ENCODE results near the gene G2E3. TPM values are rescaled to one million over a fixed set of nuclear protein-coding genes. Genes with fewer than 3 reads are reported as not detected.

The G2E3 gene
- total and polyA plus RNA-seq, 2 donors (not counting 1 experiment from before 2014, with no cell fraction given), result 13.0 to 14.7 TPM

DNA sequence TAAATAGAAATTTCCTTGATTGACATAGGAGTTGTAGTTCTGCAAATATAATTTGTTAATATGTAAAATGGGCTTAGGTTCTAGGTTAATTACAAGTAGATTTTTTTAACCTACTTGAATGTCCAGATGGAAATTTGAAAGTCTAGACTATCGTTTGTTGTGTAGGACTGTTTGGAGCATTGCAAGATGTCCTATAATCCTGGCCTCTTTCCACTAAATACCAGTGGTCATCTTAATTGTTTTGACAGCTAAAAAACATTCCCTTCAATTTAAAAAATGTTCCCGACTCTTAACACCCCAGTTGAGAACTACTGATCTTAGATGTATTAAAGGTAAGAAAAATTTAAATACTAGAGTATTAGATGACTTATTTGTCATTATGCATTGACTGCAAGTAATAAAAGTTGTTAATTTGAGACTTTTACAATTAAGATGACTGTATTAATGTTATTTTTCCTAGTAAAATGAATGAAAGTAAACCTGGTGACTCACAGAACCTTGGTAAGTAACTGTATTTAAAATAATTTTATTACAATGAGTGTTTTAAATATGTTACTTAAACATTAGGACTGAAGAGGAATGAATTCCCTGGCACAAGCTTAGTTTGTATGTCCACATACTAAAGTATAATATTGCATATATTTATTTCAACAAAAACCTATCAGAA is 21.8 kb downstream of the G2E3 start:
- TF ChIP-seq, protein P1, sequence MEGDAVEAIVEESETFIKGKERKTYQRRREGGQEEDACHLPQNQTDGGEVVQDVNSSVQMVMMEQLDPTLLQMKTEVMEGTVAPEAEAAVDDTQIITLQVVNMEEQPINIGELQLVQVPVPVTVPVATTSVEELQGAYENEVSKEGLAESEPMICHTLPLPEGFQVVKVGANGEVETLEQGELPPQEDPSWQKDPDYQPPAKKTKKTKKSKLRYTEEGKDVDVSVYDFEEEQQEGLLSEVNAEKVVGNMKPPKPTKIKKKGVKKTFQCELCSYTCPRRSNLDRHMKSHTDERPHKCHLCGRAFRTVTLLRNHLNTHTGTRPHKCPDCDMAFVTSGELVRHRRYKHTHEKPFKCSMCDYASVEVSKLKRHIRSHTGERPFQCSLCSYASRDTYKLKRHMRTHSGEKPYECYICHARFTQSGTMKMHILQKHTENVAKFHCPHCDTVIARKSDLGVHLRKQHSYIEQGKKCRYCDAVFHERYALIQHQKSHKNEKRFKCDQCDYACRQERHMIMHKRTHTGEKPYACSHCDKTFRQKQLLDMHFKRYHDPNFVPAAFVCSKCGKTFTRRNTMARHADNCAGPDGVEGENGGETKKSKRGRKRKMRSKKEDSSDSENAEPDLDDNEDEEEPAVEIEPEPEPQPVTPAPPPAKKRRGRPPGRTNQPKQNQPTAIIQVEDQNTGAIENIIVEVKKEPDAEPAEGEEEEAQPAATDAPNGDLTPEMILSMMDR (conservative IDR thresholded peaks at IDR 0.05 in 1 of 2, IDR thresholded peaks at IDR 0.05 in 1 of 2; ENCODE audit: low read depth in 1 of 2, low read length in 2 of 2), result no peak
- TF ChIP-seq EZH2 (IDR thresholded peaks at IDR 0.05; ENCODE audit: low read length, missing control alignments), result no peak
- H3K27ac ChIP-seq (ENCODE audit: insufficient read depth, low read length), result no peak overlapping the region
- H3K4me1 ChIP-seq (ENCODE audit: control insufficient read depth, extremely low read depth, insufficient read depth, low read length), result peaks cover 5% of the 10 kb centered on the region
- H3K4me3 ChIP-seq (replicated peaks in 1 of 4; ENCODE audit: control extremely low read depth in 1 of 4, insufficient read depth in 1 of 4, low read depth in 3 of 4, low read length in 4 of 4), result no peak overlapping the region
- H3K36me3 ChIP-seq (ENCODE audit: control insufficient read depth, insufficient read depth, low read length), result no peaks in the 10 kb centered on the region
- H3K4me2 ChIP-seq (ENCODE audit: extremely low read depth, insufficient read depth, low read length), result no peak overlapping the region
- H4K20me1 ChIP-seq (ENCODE audit: control insufficient read depth, extremely low read depth, insufficient read depth, low read length), result no peaks in the 10 kb centered on the region
- no peaks in the 10 kb centered on the region for H3K9me3 ChIP-seq (ENCODE audit: control insufficient read depth, insufficient read depth, low read depth, low read length)
- peak in 1 of 2 donors; percentile 47 for DNase-seq (ENCODE audit: low read depth in 2 of 2)
- H2AFZ ChIP-seq (ENCODE audit: low read length), result no peak overlapping the region
- no peak overlapping the region for H3K9ac ChIP-seq (ENCODE audit: insufficient read depth, low read length)
- peaks cover 93% of the 10 kb centered on the region for H3K79me2 ChIP-seq (ENCODE audit: control insufficient read depth, insufficient read depth, low read length)
- no peaks in the 10 kb centered on the region for H3K27me3 ChIP-seq (ENCODE audit: control insufficient read depth, insufficient read depth, low read length)

DNA sequence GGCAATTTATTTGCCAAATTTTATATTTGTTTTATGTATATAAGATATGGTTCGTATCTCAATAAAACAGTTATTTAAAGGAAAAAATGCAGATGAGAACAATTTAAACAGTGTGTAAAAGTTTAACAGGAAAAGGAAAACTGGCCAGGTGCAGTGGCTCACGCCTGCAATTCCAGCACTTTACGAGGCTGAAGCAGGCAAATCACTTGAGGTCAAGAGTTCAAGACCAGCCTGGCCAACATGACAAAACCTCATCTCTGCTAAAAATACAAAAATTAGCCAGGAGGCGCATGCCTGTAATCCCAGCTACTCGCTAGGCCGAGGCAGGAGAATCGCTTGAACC is 22.3 kb downstream of the G2E3 start:
- Histone ChIP-seq H2AFZ (ENCODE audit: low read length) (no peak overlapping the region), H3K4me2 (ENCODE audit: extremely low read depth, insufficient read depth, low read length) (no peak overlapping the region), H3K4me1 (ENCODE audit: control insufficient read depth, extremely low read depth, insufficient read depth, low read length) (peaks cover 5% of the 10 kb centered on the region), H4K20me1 (ENCODE audit: control insufficient read depth, extremely low read depth, insufficient read depth, low read length) (no peaks in the 10 kb centered on the region), H3K9ac (ENCODE audit: insufficient read depth, low read length) (no peak overlapping the region), H3K27ac (ENCODE audit: insufficient read depth, low read length) (no peak overlapping the region), H3K27me3 (ENCODE audit: control insufficient read depth, insufficient read depth, low read length) (no peaks in the 10 kb centered on the region), H3K36me3 (ENCODE audit: control insufficient read depth, insufficient read depth, low read length) (no peaks in the 10 kb centered on the region), H3K4me3 (replicated peaks in 1 of 4; ENCODE audit: control extremely low read depth in 1 of 4, insufficient read depth in 1 of 4, low read depth in 3 of 4, low read length in 4 of 4) (no peak overlapping the region), H3K79me2 (ENCODE audit: control insufficient read depth, insufficient read depth, low read length) (peaks cover 93% of the 10 kb centered on the region), H3K9me3 (ENCODE audit: control insufficient read depth, insufficient read depth, low read depth, low read length) (no peaks in the 10 kb centered on the region)
- DNase-seq (ENCODE audit: low read depth in 2 of 2), result no peak
- TF ChIP-seq EZH2 (IDR thresholded peaks at IDR 0.05; ENCODE audit: low read length, missing control alignments), result no peak
- TF ChIP-seq, protein P1 (conservative IDR thresholded peaks at IDR 0.05 in 1 of 2, IDR thresholded peaks at IDR 0.05 in 1 of 2; ENCODE audit: low read depth in 1 of 2, low read length in 2 of 2), result no peak

DNA sequence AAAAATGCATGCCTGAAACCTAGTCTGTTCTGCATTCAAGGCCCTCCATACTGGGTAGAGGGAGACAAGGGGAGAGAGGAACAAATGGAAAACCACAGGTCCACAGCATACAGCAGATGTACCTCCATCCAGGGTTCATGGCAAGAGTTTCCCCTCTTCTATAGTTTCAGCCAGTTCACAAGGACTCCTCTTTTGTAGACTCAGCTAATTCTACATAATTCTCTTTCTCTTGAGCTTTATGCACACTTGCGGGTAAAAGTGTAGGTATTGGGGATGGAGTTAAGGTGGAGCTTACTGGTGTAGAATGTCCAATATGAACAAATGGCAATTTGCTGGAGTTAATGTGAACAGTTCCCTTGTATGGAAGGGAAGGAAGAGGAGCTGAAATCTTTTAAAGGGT is 23.4 kb downstream of the G2E3 start:
- Histone ChIP-seq H3K9me3 (ENCODE audit: control insufficient read depth, insufficient read depth, low read depth, low read length) (no peaks in the 10 kb centered on the region), H3K27me3 (ENCODE audit: control insufficient read depth, insufficient read depth, low read length) (no peaks in the 10 kb centered on the region), H3K4me3 (replicated peaks in 1 of 4; ENCODE audit: control extremely low read depth in 1 of 4, insufficient read depth in 1 of 4, low read depth in 3 of 4, low read length in 4 of 4) (no peak overlapping the region), H2AFZ (ENCODE audit: low read length) (no peak overlapping the region), H3K9ac (ENCODE audit: insufficient read depth, low read length) (no peak overlapping the region), H3K79me2 (ENCODE audit: control insufficient read depth, insufficient read depth, low read length) (peaks cover 90% of the 10 kb centered on the region), H3K27ac (ENCODE audit: insufficient read depth, low read length) (no peak overlapping the region), H3K4me1 (ENCODE audit: control insufficient read depth, extremely low read depth, insufficient read depth, low read length) (peaks cover 3% of the 10 kb centered on the region), H3K4me2 (ENCODE audit: extremely low read depth, insufficient read depth, low read length) (no peak overlapping the region), H3K36me3 (ENCODE audit: control insufficient read depth, insufficient read depth, low read length) (no peaks in the 10 kb centered on the region), H4K20me1 (ENCODE audit: control insufficient read depth, extremely low read depth, insufficient read depth, low read length) (no peaks in the 10 kb centered on the region)
- no peak for DNase-seq (ENCODE audit: low read depth in 2 of 2)
- TF ChIP-seq EZH2 (IDR thresholded peaks at IDR 0.05; ENCODE audit: low read length, missing control alignments), result no peak
- TF ChIP-seq, protein P1 (conservative IDR thresholded peaks at IDR 0.05 in 1 of 2, IDR thresholded peaks at IDR 0.05 in 1 of 2; ENCODE audit: low read depth in 1 of 2, low read length in 2 of 2), result no peak

Measured in fibroblast of lung (primary cell).